ENCODE data around the gene CEP112.

- TF ChIP-seq CTCF (IDR thresholded peaks at IDR 0.05) (no peak), ZFX (IDR thresholded peaks at IDR 0.05; ENCODE audit: borderline replicate concordance) (no peak)
These were observed 341.4 kb downstream of the CEP112 start for GRCh38 chr17:65850486-65850885.
